ENCODE measurements around the gene ADCY9.

DNA sequence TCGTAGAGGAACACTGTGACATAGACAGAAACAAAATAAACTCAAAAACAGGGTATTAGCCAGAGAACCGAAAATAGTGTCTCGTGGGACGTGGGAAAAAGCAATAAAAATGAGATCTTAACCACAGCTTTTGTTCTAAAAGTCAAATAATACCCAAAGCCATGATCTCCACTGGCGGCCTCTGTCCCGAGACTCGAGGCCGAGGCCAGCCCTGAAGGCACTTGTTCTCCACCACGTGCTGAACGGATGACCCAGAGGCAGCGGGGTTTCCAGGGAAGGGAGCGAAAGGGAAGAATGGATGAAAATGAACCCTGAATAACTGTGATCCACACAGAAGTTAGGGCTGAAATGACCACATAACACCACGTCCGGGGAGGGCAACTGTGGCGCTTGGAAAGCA, 150.9 kb downstream of the ADCY9 start:
- TF ChIP-seq SIN3A (IDR thresholded peaks at IDR 0.05; ENCODE audit: borderline replicate concordance, insufficient read depth, low read length) (no peak), POLR2AphosphoS5 (IDR thresholded peaks at IDR 0.05; ENCODE audit: low read depth, low read length) (no peak), TAF1 (IDR thresholded peaks at IDR 0.05; ENCODE audit: borderline replicate concordance, insufficient read depth, low read length) (no peak), FOXP2 (optimal IDR thresholded peaks at IDR 0.05; ENCODE audit: borderline replicate concordance, extremely low read depth, extremely low read length, insufficient read depth) (no peak)
- TF ChIP-seq, protein P1, sequence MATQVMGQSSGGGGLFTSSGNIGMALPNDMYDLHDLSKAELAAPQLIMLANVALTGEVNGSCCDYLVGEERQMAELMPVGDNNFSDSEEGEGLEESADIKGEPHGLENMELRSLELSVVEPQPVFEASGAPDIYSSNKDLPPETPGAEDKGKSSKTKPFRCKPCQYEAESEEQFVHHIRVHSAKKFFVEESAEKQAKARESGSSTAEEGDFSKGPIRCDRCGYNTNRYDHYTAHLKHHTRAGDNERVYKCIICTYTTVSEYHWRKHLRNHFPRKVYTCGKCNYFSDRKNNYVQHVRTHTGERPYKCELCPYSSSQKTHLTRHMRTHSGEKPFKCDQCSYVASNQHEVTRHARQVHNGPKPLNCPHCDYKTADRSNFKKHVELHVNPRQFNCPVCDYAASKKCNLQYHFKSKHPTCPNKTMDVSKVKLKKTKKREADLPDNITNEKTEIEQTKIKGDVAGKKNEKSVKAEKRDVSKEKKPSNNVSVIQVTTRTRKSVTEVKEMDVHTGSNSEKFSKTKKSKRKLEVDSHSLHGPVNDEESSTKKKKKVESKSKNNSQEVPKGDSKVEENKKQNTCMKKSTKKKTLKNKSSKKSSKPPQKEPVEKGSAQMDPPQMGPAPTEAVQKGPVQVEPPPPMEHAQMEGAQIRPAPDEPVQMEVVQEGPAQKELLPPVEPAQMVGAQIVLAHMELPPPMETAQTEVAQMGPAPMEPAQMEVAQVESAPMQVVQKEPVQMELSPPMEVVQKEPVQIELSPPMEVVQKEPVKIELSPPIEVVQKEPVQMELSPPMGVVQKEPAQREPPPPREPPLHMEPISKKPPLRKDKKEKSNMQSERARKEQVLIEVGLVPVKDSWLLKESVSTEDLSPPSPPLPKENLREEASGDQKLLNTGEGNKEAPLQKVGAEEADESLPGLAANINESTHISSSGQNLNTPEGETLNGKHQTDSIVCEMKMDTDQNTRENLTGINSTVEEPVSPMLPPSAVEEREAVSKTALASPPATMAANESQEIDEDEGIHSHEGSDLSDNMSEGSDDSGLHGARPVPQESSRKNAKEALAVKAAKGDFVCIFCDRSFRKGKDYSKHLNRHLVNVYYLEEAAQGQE (IDR thresholded peaks at IDR 0.05; ENCODE audit: insufficient read depth in 1 of 2, low read depth in 2 of 2, low read length in 2 of 2): no peak
